ENCODE results near the gene MS4A10.

The MS4A10 gene

GRCh38 chr11:60845338-60845737 is 60.2 kb downstream of the MS4A10 start:
- Histone ChIP-seq H3K4me1 (ENCODE audit: control insufficient read depth in 1 of 2, insufficient read depth in 2 of 2, low read length in 2 of 2) (peaks cover 30 to 41% of the 10 kb centered on the region in 2 donors), H3K4me3 (ENCODE audit: low read depth in 1 of 2, low read length in 2 of 2) (no peak overlapping the region), H3K9me3 (ENCODE audit: control insufficient read depth in 1 of 2, low read length in 2 of 2) (no peaks in the 10 kb centered on the region), H3K36me3 (ENCODE audit: control insufficient read depth in 1 of 2, insufficient read depth in 2 of 2, low read length in 2 of 2) (peaks cover 6 to 31% of the 10 kb centered on the region in 2 donors), H3K27me3 (ENCODE audit: low read depth, low read length) (no peaks in the 10 kb centered on the region), H3K27ac (ENCODE audit: low read length) (no peak overlapping the region)

GRCh38 chr11:60847281-60847680 is 62.1 kb downstream of the MS4A10 start:
- H3K4me3 ChIP-seq (ENCODE audit: low read depth in 1 of 2, low read length in 2 of 2), result no peak overlapping the region
- H3K27me3 ChIP-seq (ENCODE audit: low read depth, low read length), result no peaks in the 10 kb centered on the region
- H3K36me3 ChIP-seq (ENCODE audit: control insufficient read depth in 1 of 2, insufficient read depth in 2 of 2, low read length in 2 of 2), result peaks cover 19 to 48% of the 10 kb centered on the region in 2 donors
- no peaks in the 10 kb centered on the region for H3K9me3 ChIP-seq (ENCODE audit: control insufficient read depth in 1 of 2, low read length in 2 of 2)
- peaks cover 17 to 27% of the 10 kb centered on the region in 2 donors for H3K4me1 ChIP-seq (ENCODE audit: control insufficient read depth in 1 of 2, insufficient read depth in 2 of 2, low read length in 2 of 2)
- H3K27ac ChIP-seq (ENCODE audit: low read length), result no peak overlapping the region

- H3K27me3 ChIP-seq (ENCODE audit: low read depth, low read length), result no peaks in the 10 kb centered on the region
- H3K4me1 ChIP-seq (ENCODE audit: control insufficient read depth in 1 of 2, insufficient read depth in 2 of 2, low read length in 2 of 2), result peaks cover 16 to 21% of the 10 kb centered on the region in 2 donors
- H3K4me3 ChIP-seq (ENCODE audit: low read depth in 1 of 2, low read length in 2 of 2), result no peak overlapping the region
- H3K9me3 ChIP-seq (ENCODE audit: control insufficient read depth in 1 of 2, low read length in 2 of 2), result no peaks in the 10 kb centered on the region
- H3K27ac ChIP-seq (ENCODE audit: low read length), result no peak overlapping the region
- H3K36me3 ChIP-seq (ENCODE audit: control insufficient read depth in 1 of 2, insufficient read depth in 2 of 2, low read length in 2 of 2), result peaks cover 19 to 48% of the 10 kb centered on the region in 2 donors
Measured at GRCh38 chr11:60847896-60848295, 62.8 kb downstream of the MS4A10 start.

- Histone ChIP-seq H3K9me3 (ENCODE audit: control insufficient read depth in 1 of 2, low read length in 2 of 2) (no peaks in the 10 kb centered on the region), H3K4me1 (ENCODE audit: control insufficient read depth in 1 of 2, insufficient read depth in 2 of 2, low read length in 2 of 2) (peaks cover 9 to 13% of the 10 kb centered on the region in 2 donors), H3K4me3 (ENCODE audit: low read depth in 1 of 2, low read length in 2 of 2) (no peak overlapping the region), H3K27ac (ENCODE audit: low read length) (no peak overlapping the region), H3K36me3 (ENCODE audit: control insufficient read depth in 1 of 2, insufficient read depth in 2 of 2, low read length in 2 of 2) (peaks cover 19 to 53% of the 10 kb centered on the region in 2 donors), H3K27me3 (ENCODE audit: low read depth, low read length) (no peaks in the 10 kb centered on the region)
Measured at GRCh38 chr11:60848714-60849151, 63.6 kb downstream of the MS4A10 start.

- Histone ChIP-seq H3K27me3 (ENCODE audit: low read depth, low read length) (no peaks in the 10 kb centered on the region), H3K4me1 (ENCODE audit: control insufficient read depth in 1 of 2, insufficient read depth in 2 of 2, low read length in 2 of 2) (peaks cover 0 to 2% of the 10 kb centered on the region in 2 donors), H3K9me3 (ENCODE audit: control insufficient read depth in 1 of 2, low read length in 2 of 2) (no peaks in the 10 kb centered on the region), H3K36me3 (ENCODE audit: control insufficient read depth in 1 of 2, insufficient read depth in 2 of 2, low read length in 2 of 2) (peaks cover 19 to 53% of the 10 kb centered on the region in 2 donors), H3K4me3 (ENCODE audit: low read depth in 1 of 2, low read length in 2 of 2) (no peak overlapping the region), H3K27ac (ENCODE audit: low read length) (no peak overlapping the region)
Measured at GRCh38 chr11:60849641-60850520, 64.7 kb downstream of the MS4A10 start.

All from muscle layer of duodenum (tissue), 2 donors.